ENCODE results near the gene MDFI.

The MDFI gene

DNA sequence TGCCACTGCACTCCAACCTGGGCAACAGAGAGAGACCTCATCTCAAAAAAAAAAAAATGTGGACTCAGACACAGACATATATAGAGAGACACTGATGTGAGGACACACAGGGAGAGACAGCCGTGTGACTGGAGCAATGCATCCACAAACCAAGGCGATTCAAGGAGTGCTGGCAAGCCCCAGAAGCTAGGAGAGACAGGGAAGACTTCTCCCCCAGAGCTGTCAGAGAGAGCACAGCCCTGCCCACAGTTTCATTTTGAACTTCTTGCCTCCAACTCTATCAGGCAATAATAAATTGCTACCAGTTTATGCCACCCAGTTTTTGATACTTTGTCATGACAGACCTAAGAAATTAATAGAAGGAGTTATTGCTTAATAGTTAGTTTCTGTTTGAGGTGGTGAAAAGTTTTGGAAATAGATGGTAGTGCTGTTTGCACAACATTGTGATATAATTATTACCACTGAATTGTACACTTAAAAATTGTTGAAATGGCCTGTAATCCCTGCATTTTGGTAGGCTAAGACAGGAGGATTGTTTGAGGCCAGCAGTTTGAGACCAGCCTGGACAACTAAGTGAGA is 5.1 kb upstream of the MDFI start:
- TF ChIP-seq, protein P1, sequence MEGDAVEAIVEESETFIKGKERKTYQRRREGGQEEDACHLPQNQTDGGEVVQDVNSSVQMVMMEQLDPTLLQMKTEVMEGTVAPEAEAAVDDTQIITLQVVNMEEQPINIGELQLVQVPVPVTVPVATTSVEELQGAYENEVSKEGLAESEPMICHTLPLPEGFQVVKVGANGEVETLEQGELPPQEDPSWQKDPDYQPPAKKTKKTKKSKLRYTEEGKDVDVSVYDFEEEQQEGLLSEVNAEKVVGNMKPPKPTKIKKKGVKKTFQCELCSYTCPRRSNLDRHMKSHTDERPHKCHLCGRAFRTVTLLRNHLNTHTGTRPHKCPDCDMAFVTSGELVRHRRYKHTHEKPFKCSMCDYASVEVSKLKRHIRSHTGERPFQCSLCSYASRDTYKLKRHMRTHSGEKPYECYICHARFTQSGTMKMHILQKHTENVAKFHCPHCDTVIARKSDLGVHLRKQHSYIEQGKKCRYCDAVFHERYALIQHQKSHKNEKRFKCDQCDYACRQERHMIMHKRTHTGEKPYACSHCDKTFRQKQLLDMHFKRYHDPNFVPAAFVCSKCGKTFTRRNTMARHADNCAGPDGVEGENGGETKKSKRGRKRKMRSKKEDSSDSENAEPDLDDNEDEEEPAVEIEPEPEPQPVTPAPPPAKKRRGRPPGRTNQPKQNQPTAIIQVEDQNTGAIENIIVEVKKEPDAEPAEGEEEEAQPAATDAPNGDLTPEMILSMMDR (IDR thresholded peaks at IDR 0.05; ENCODE audit: borderline replicate concordance, insufficient read depth, low read depth, low read length), result no peak
- H3K4me3 ChIP-seq (ENCODE audit: low read depth, low read length), result no peak overlapping the region

DNA sequence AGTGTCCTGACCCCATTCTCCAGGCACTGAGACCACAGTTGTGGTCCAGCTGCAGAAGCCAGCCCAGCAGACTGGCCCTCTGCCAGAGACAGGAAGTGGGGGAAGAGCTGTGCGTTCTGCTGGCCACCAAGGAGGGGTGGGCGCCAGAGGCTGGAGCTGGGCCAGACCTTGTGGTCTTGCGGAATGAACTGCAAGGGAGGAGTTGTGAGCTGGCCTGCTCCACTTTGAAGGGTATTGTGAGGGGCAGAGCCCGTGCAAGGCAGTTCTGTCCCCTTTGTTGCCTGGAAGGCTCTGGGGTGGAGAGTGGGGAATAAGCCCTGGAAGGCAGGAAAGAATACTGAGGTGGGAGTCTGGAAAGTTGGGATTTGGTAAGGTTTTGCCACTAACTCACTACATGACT is 3.6 kb upstream of the MDFI start:
- no peak overlapping the region for H3K4me3 ChIP-seq (ENCODE audit: low read depth, low read length)
- TF ChIP-seq, protein P1 (IDR thresholded peaks at IDR 0.05; ENCODE audit: borderline replicate concordance, insufficient read depth, low read depth, low read length), result no peak

DNA sequence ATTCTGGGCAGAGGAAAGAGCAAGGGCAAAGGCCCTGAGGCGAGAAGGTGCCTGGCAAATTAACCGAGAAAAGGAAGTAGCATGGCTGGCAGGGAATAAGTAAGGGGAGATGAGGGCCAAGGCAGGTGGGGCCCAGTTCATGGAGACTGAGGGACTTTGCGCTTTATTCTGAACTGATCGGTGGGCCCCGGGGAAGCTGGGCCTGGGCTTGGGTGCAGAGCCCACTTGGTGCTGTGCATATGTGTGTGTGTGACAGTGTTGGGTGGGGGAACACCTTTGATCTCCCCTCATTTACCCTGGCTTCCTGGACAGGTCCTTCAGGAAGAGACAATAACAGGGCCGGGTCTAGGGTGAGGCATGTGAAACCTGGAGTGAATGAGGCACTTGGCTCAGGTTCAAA is 2.9 kb upstream of the MDFI start:
- TF ChIP-seq, protein P1 (IDR thresholded peaks at IDR 0.05; ENCODE audit: borderline replicate concordance, insufficient read depth, low read depth, low read length), result no peak
- no peak overlapping the region for H3K4me3 ChIP-seq (ENCODE audit: low read depth, low read length)

DNA sequence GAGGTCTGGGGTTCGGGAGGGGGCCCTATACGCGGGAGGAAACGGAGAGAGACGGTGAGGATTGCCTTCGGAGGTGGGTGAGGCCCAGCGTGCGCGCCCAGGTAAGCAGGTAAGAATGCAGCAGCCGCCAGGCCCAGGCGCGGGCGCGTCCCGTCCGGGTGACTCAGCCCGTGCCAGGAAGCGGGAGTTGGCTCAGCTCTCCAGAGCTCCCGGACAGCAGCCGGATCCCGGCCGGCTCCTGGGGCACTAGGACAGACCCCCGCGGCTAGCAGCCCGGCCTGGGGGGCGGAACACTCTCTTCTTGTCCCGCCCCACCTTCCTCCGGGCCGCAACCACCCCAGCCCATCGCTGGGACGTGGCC is 1.5 kb upstream of the MDFI start:
- no peak overlapping the region for H3K4me3 ChIP-seq (ENCODE audit: low read depth, low read length)
- TF ChIP-seq, protein P1 (IDR thresholded peaks at IDR 0.05; ENCODE audit: borderline replicate concordance, insufficient read depth, low read depth, low read length), result no peak

DNA sequence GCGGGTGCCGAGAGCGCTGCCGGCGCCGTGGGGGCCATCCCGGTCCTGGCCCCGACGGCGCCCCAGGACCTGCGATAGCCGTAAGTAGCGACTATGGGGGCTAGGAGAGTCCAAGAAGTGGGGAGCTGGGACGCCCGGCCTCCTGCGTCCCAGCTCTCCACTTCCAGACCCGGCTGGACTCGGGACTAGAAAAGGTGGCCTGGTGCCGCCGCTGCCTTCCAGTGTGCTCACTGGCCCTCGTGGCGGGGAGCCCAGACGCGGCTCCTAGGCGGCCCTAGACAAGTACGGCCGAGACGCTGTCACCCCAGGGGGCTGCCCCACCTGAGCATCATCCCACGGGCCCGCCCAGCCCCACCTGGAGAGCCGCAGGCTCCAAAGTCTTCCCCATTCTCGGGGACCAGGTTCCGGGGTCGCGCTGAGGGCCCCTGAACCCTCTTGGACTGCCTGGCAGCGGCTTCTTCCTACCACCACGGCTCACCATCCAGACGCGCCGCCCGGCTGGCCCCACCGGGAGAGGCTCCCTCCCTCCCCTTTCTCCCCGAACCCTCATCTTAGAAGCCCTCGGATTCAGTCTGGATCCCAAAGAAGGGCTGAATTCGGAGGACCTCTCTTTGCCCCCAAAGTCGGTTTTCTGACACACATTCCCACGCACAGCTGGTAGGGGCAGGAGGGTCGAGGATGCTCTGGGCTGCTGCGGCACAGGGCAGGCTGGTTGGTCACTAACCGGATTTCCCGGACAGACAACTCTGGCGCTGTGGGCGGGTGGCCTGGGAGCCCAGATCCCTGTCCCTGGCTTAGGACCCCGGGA is 870 bp upstream of the MDFI start:
- H3K4me3 ChIP-seq (ENCODE audit: low read depth, low read length), result no peak overlapping the region
- TF ChIP-seq, protein P1 (IDR thresholded peaks at IDR 0.05; ENCODE audit: borderline replicate concordance, insufficient read depth, low read depth, low read length), result no peak

DNA sequence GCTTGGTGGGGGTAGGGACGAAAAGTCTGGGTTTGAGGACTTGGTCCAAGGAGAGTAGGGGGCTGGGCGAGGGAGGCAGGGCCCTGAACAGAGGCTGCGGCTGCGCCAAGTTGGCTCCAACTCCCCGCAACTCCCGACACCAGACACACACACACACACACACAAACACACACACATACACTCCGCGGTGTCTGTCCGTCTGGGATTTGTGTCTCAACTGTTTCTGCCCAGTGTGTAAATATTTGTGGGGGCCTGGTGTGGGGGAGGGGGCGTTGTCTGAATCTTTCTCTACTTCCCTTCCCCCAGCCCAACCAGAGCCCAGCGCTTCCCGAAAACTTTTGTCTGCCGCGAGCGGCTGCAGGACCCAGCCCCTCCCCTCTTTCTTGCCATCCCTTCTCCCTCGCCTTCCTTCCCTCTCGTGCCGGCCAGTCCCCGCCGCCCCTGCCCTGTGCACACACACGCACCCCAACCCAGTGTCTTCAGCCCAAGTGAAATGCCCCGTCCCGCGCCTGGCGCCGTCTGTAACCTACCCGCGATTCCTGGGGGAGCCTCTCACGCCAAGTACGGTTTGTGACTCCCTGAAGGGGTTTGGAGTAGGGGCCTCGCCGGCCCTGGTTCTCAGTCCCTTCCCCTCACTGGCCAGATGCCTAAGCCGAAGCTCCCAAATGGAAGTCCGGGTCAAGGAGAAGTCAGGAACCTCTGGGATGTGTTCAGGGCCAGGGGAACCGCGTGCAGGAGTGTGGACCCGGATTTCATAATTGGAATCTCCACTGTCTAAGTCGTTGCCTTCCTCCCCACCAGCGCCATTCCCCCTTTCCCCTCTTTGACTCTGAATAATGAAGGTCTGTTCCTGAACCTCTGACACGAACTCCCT is 904 bp downstream of the MDFI start:
- TF ChIP-seq, protein P1 (IDR thresholded peaks at IDR 0.05; ENCODE audit: borderline replicate concordance, insufficient read depth, low read depth, low read length), result no peak
- H3K4me3 ChIP-seq (ENCODE audit: low read depth, low read length), result no peak overlapping the region

Data from GM12875 (cell line).